CD4-positive, CD25-positive, alpha-beta regulatory T cell (primary cell): Measurements from ENCODE around the gene TWNK. TPM values are rescaled to one million over a fixed set of nuclear protein-coding genes. Genes with fewer than 3 reads are reported as not detected.

ENCODE experiments used
- ATAC-seq, 2 donors: fragments of 150-1000 bp; cut with Tn5 transposase; one replicate each; pipeline ENCODE4 v1.10.0; 2021; ENCODE audit warnings: low read depth in 2 of 2, moderate number of reproducible peaks in 2 of 2, moderate library complexity in 1 of 2
- DNase-seq, 3 donors: peaks; one replicate each; pipeline versions ENCODE4 v3.0.0 to v3.0.0-alpha.2; 2012 to 2022; ENCODE audit warnings: mixed read lengths in 1 of 3
- H3K27ac ChIP-seq: one replicate; pipeline ENCODE4 v1.7.0; 2013; ENCODE audit warnings: mild to moderate bottlenecking, low read length; ENCODE audit not compliant: insufficient read depth, poor library complexity, severe bottlenecking
- H3K27me3 ChIP-seq: one replicate; pipeline ENCODE4 v1.7.0; 2013; ENCODE audit warnings: low read length; ENCODE audit not compliant: control insufficient read depth, insufficient read depth
- H3K36me3 ChIP-seq: one replicate; pipeline ENCODE4 v1.7.0; 2013; ENCODE audit warnings: mild to moderate bottlenecking, low read length, moderate library complexity; ENCODE audit not compliant: control insufficient read depth, insufficient read depth
- H3K4me1 ChIP-seq: 2 replicates; pipeline ENCODE4 v1.7.0; 2013; ENCODE audit warnings: mild to moderate bottlenecking, low read length; ENCODE audit not compliant: insufficient read depth, control insufficient read depth, poor library complexity, severe bottlenecking
- H3K4me3 ChIP-seq: one replicate; pipeline ENCODE4 v1.7.0; 2013; ENCODE audit warnings: low read depth, mild to moderate bottlenecking, low read length, moderate library complexity
- H3K9me3 ChIP-seq, 2 experiments: 1 replicate in 1 of 2; 2 replicates in 1 of 2; pipeline ENCODE4 v1.7.0; 2013; ENCODE audit warnings: low read length in 2 of 2, mild to moderate bottlenecking in 1 of 2, moderate library complexity in 1 of 2; ENCODE audit not compliant: control insufficient read depth in 2 of 2
- H3K27ac Mint-ChIP-seq, 3 donors: one replicate each; pipeline ENCODE4 v1.8.0; 2020 to 2022; ENCODE audit warnings: mild to moderate bottlenecking in 3 of 3, mixed read lengths in 3 of 3, moderate library complexity in 2 of 3
- H3K27me3 Mint-ChIP-seq: one replicate; pipeline ENCODE4 v1.8.0; 2022; ENCODE audit warnings: mild to moderate bottlenecking, mixed read lengths
- H3K36me3 Mint-ChIP-seq: one replicate; pipeline ENCODE4 v1.8.0; 2020; ENCODE audit warnings: mixed read lengths
- H3K4me1 Mint-ChIP-seq, 4 donors: one replicate each; pipeline ENCODE4 v1.8.0; 2020 to 2022; ENCODE audit warnings: mixed read lengths in 4 of 4, mild to moderate bottlenecking in 1 of 4
- H3K4me3 Mint-ChIP-seq, 4 donors: one replicate each; pipeline ENCODE4 v1.8.0; 2020 to 2022; ENCODE audit warnings: mild to moderate bottlenecking in 4 of 4, mixed read lengths in 4 of 4, moderate library complexity in 3 of 4
- H3K9me3 Mint-ChIP-seq, 7 donors: one replicate each; pipeline ENCODE4 v1.8.0; 2020 to 2022; ENCODE audit warnings: mixed read lengths in 7 of 7, mild to moderate bottlenecking in 3 of 7, moderate library complexity in 2 of 7
- polyA plus RNA-seq, 4 donors: library from polyadenylated mRNA; unstranded; fragments of 300-500 nt; fragmentation: Illumina TruSeq; gene quantifications; one replicate each; pipeline ENCODE4 v1.2.3, GENCODE V29; 2021
- total RNA-seq: library from RNA; stranded (reverse); gene quantifications from one replicate; pipeline ENCODE4 v1.2.3, GENCODE V29; 2022

The TWNK gene
- total and polyA plus RNA-seq, 5 donors from 2014 or later = 3.4 to 12.8 (median 5.6) TPM

DNA sequence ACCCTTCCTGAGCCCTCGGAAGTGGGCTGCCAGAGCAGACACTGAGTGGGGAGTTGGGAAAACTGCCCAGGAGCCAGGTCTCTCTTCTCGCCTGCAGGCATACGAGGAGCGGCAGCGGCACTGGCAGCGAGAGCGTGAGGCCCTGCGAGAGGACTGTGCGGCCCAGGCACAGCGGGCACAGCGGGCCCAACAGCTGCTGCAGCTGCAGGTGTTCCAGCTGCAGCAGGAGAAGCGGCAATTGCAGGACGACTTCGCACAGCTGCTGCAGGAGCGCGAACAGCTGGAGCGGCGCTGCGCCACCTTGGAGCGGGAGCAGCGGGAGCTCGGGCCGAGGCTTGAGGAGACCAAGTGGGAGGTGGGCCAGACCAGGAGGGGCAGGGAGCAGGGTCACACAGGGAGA, 18.0 kb downstream of the TWNK start:
- Histone ChIP-seq H3K27ac (no peak overlapping the region), H3K27me3 (no peaks in the 10 kb centered on the region), H3K4me3 (no peak overlapping the region), H3K36me3 (peaks cover 10% of the 10 kb centered on the region), H3K9me3 (no peaks in the 10 kb centered on the region), H3K4me1 (peaks cover under 1% of the 10 kb centered on the region)
- DNase-seq (no peak), ATAC-seq (no peak)
- Mint-ChIP-seq H3K27ac (no peak overlapping the region), H3K4me1 (peaks cover 0 to 9% (median 6%) of the 10 kb centered on the region in 4 donors), H3K9me3 (no peaks in the 10 kb centered on the region), H3K36me3 (peaks cover 4% of the 10 kb centered on the region), H3K27me3 (peaks cover 6% of the 10 kb centered on the region), H3K4me3 (no peak overlapping the region)

DNA sequence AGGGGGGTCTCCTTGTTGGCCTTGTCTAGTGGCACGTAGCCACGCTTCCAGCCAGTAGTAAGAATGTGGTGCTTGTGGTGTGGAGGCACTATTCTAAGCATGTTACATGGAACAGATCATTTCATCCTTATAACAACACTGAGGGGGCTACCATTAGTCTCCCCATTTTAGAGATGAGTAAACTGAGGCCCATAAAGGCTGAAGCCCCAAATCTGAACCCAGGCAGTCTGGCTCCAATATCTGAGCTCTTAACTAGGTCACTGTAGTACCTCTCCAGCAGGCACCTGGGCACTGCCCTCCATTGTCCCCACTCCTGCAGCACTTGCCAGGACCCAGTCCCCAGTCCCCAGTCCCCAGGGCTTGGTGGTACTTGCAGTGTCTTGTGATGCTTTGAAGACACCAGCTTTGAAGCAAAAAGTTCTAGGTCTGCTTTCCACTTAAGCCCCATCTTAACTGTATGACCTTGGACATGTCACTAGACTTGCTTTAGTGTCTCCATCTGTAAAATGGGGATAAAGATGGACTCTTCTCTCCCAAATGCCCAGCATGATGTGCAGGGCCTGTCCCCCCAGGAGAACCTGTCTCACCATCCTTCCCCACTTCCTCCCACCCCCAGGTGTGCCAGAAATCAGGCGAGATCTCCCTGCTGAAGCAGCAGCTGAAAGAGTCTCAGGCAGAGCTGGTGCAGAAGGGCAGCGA, 18.7 kb downstream of the TWNK start:
- Histone ChIP-seq H3K9me3 (no peaks in the 10 kb centered on the region), H3K4me3 (no peak overlapping the region), H3K4me1 (no peaks in the 10 kb centered on the region), H3K27me3 (no peaks in the 10 kb centered on the region), H3K36me3 (peaks cover 10% of the 10 kb centered on the region), H3K27ac (no peak overlapping the region)
- DNase-seq (no peak), ATAC-seq (no peak)
- H3K27me3 Mint-ChIP-seq = peaks cover 3% of the 10 kb centered on the region
- peaks cover 4% of the 10 kb centered on the region for H3K36me3 Mint-ChIP-seq
- H3K4me1 Mint-ChIP-seq = peaks cover 0 to 4% (median 3%) of the 10 kb centered on the region in 4 donors
- peak overlapping the region in 1 of 3 donors; percentile 44 for H3K27ac Mint-ChIP-seq
- H3K4me3 Mint-ChIP-seq = no peak overlapping the region
- no peaks in the 10 kb centered on the region for H3K9me3 Mint-ChIP-seq

DNA sequence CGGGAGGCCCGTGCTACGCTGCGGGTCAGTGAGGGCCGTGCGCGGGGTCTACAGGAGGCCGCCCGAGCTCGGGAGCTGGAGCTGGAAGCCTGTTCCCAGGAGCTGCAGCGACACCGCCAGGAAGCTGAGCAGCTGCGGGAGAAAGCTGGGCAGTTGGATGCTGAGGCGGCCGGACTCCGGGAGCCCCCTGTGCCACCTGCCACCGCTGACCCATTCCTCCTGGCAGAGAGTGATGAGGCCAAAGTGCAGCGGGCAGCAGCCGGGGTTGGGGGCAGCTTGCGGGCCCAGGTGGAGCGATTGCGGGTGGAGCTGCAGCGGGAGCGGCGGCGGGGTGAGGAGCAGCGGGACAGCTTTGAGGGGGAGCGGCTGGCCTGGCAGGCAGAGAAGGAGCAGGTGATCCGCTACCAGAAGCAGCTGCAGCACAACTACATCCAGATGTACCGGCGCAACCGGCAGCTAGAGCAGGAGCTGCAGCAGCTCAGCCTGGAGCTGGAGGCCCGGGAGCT, 19.3 kb downstream of the TWNK start:
- Histone ChIP-seq H3K9me3 (no peaks in the 10 kb centered on the region), H3K4me1 (no peaks in the 10 kb centered on the region), H3K36me3 (peaks cover 10% of the 10 kb centered on the region), H3K27me3 (no peaks in the 10 kb centered on the region), H3K27ac (no peak overlapping the region), H3K4me3 (no peak overlapping the region)
- ATAC-seq (no peak), DNase-seq (no peak)
- H3K4me3 Mint-ChIP-seq = no peak overlapping the region
- H3K27ac Mint-ChIP-seq = no peak overlapping the region
- no peaks in the 10 kb centered on the region for H3K9me3 Mint-ChIP-seq
- H3K27me3 Mint-ChIP-seq = no peaks in the 10 kb centered on the region
- no peaks in the 10 kb centered on the region for H3K4me1 Mint-ChIP-seq
- H3K36me3 Mint-ChIP-seq = peaks cover 4% of the 10 kb centered on the region

DNA sequence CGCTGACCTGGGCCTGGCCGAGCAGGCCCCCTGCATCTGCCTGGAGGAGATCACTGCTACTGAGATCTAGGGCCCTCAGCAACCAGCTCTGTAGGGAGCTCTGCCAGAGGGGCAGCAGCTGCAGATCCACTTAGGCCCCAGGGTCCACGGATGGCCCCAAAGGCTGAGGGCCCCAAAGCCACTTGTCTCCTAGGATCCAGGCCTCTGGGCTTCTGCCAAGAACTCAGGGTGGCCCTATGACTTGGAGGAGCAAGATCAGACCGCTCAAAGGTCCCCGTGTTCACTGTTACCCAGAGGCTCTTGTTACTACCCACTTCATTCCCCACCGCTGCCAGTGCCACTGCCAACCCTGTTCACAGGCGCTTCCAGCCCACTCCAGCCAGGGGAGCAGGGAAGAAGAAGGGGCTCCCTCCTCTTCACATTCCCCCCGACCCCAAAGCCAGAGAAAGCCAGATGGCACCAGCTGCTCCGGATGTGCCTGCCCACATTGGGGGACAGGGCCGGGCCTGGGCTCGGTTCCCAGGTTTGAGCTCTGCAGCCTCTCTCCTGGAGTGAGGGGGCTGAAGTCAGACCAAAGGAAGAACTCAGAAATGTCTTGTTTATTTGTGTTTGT, 19.9 kb downstream of the TWNK start:
- H3K27ac Mint-ChIP-seq = no peak overlapping the region

DNA sequence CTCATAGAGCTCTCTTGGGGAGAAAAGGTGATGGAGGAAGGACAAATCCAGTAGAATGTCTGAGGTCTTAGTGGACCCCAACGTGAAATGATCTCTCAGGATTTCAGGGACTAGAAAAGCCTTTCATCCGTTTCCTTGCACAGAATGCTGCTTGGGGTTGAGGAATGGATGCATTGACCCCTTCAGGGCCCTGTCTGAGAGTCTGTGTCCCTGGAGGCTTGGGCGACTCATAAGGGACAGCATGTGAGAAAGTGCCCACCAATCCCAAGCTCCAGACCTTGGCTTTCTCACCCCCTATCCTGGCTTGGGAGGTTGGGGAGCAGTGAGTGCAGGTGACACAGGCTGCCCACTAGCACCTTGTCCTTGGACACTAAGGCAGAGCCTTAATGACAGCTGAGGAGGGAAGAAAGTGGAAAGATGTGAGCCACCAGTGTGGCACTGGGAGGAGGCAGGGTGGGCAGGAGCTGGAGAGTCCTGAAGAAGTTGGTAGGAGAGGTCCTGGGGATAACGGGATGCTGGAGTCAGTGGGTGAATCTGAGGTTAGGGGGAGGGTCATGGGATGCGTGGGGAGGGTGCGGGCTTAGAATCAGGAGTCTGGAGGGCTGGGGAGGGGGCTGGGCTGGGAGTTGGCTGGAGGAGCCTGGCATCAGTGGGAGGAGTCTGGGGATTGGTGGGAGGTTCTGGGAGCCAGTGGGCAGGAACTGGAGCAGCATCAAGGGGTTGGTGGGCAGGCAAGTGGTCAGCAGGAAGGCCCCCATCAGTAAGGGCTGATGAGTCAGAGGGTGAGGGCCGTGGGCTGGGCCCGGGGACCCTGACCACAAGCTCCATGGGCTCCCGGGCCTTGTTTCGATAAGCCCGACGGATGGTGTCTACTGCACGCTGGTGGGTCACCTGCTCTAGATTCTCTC, 20.8 kb downstream of the TWNK start:
- H3K27me3 ChIP-seq = no peaks in the 10 kb centered on the region
- no peaks in the 10 kb centered on the region for H3K9me3 ChIP-seq
- DNase-seq (no peak), ATAC-seq (no peak)
- peaks cover 6% of the 10 kb centered on the region for H3K4me1 ChIP-seq
- H3K27ac ChIP-seq = no peak overlapping the region
- peaks cover 4% of the 10 kb centered on the region for H3K27me3 Mint-ChIP-seq
- H3K9me3 Mint-ChIP-seq = no peaks in the 10 kb centered on the region
- no peak overlapping the region for H3K4me3 Mint-ChIP-seq
- H3K27ac Mint-ChIP-seq = no peak overlapping the region
- no peak overlapping the region for H3K4me3 ChIP-seq
- peaks cover 3 to 8% (median 6%) of the 10 kb centered on the region in 4 donors for H3K4me1 Mint-ChIP-seq
- peaks cover 8% of the 10 kb centered on the region for H3K36me3 ChIP-seq
- peaks cover 4% of the 10 kb centered on the region for H3K36me3 Mint-ChIP-seq

More for the DNA sequence above, 19.9 kb downstream of the TWNK start:
- Mint-ChIP-seq H3K9me3 (no peaks in the 10 kb centered on the region), H3K27me3 (no peaks in the 10 kb centered on the region), H3K36me3 (peaks cover 4% of the 10 kb centered on the region), H3K4me1 (no peaks in the 10 kb centered on the region), H3K4me3 (no peak overlapping the region)
- DNase-seq (no peak), ATAC-seq (no peak)
- Histone ChIP-seq H3K4me3 (no peak overlapping the region), H3K27me3 (no peaks in the 10 kb centered on the region), H3K27ac (no peak overlapping the region), H3K4me1 (no peaks in the 10 kb centered on the region), H3K36me3 (peaks cover 10% of the 10 kb centered on the region), H3K9me3 (no peaks in the 10 kb centered on the region)

DNA sequence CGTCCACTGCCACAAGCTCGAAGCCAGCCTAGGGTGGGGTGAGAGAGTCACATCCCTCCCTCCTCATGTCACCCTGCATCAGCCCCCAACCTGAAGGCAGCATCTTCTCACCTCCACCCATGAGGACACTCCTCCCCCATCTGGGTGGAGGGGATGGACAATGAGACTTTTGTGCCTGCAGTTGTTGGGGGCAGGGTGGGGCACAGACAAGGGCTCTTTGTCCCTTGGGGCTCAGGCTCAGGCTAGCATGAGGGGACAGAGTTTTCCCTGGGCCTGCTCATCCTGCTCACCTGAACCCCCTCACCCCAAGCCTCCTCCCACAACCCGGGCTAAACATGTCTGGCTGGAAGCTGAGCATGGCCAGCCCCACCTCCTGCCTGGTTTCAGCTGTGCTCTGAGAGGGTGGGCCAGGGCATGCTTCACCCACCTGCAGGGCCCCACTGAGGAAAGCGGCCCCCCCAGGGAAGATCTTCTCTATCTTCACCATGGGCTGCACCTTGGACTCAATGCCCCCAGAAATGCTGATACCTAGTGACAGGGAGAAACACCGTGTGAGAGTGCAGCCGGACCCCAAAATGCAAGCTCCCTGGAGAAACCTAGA, 21.6 kb downstream of the TWNK start:
- no peaks in the 10 kb centered on the region for H3K9me3 Mint-ChIP-seq
- no peak overlapping the region for H3K27ac Mint-ChIP-seq
- no peaks in the 10 kb centered on the region for H3K27me3 ChIP-seq
- ATAC-seq (no peak), DNase-seq (no peak)
- H3K4me1 ChIP-seq = peaks cover 9% of the 10 kb centered on the region
- H3K27ac ChIP-seq = no peak overlapping the region
- no peaks in the 10 kb centered on the region for H3K9me3 ChIP-seq
- peaks cover 4% of the 10 kb centered on the region for H3K36me3 Mint-ChIP-seq
- H3K4me3 Mint-ChIP-seq = no peak overlapping the region
- H3K4me3 ChIP-seq = no peak overlapping the region
- peaks cover 4 to 11% (median 9%) of the 10 kb centered on the region in 4 donors for H3K4me1 Mint-ChIP-seq
- H3K36me3 ChIP-seq = peaks cover 3% of the 10 kb centered on the region
- peaks cover 5% of the 10 kb centered on the region for H3K27me3 Mint-ChIP-seq

DNA sequence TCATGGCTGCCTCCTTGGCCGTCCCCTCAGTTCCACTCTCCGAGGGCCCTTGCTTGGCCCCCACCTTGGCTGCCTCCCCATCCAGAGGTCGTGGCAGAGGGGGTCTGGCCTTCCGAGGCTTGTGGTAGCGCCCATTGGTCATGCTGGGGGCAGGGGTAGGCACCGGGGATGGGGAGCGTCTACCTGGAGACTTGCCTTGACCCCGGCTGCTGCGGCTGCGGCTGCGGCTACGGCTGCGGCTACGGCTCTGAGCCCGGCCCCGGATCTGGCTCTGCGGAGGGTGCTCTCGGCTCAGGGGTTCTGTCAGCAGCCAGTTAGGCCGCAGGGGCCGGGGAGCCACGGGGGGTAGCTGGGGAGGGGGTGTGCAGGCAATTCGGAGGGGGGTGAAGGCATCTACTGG, 23.0 kb downstream of the TWNK start:
- Histone ChIP-seq H3K4me3 (no peak overlapping the region), H3K36me3 (peaks cover 3% of the 10 kb centered on the region), H3K27me3 (no peaks in the 10 kb centered on the region), H3K27ac (no peak overlapping the region), H3K4me1 (peaks cover 9% of the 10 kb centered on the region), H3K9me3 (no peaks in the 10 kb centered on the region)
- Mint-ChIP-seq H3K27me3 (peaks cover 5% of the 10 kb centered on the region), H3K27ac (no peak overlapping the region), H3K4me3 (no peak overlapping the region), H3K36me3 (peaks cover 4% of the 10 kb centered on the region), H3K4me1 (peaks cover 4 to 17% (median 12%) of the 10 kb centered on the region in 4 donors), H3K9me3 (no peaks in the 10 kb centered on the region)
- DNase-seq = no peak
- no peak for ATAC-seq
